Right atrium auricular region (tissue), 2 donors: Measurements from ENCODE around the gene KCNQ1. TPM values are rescaled to one million over a fixed set of nuclear protein-coding genes. Genes with fewer than 3 reads are reported as not detected.

ENCODE experiments used
- DNase-seq: peaks from one replicate; pipeline ENCODE4 v3.0.0-alpha.2; 2019; ENCODE audit warnings: low spot score
- H3K27ac ChIP-seq, 2 donors: fragments of 200-600 bp; sonication (generic); 1 replicate in 1 of 2; 2 replicates in 1 of 2; pipeline ENCODE4 v1.5.1; 2016 to 2019
- H3K27me3 ChIP-seq, 2 donors: fragments of 200-600 bp; sonication (generic); one replicate each; pipeline versions ENCODE4 v1.5.1 to v1.6.0; 2017 to 2019
- H3K36me3 ChIP-seq: fragments of 200-600 bp; sonication (generic); one replicate; pipeline ENCODE4 v1.5.1; 2016
- H3K4me1 ChIP-seq, 2 donors: fragments of 200-600 bp; sonication (generic); one replicate each; pipeline versions ENCODE4 v1.5.1 to v1.6.0; 2017 to 2019
- H3K4me3 ChIP-seq, 2 donors: fragments of 200-600 bp; sonication (generic); 1 replicate in 1 of 2; 2 replicates in 1 of 2; pipeline ENCODE4 v1.5.1; 2017 to 2019; ENCODE audit warnings: mild to moderate bottlenecking in 1 of 2, moderate library complexity in 1 of 2
- H3K9me3 ChIP-seq, 2 donors: fragments of 200-600 bp; sonication (generic); one replicate each; pipeline ENCODE4 v1.5.1; 2019
- CTCF ChIP-seq, 2 donors: fragments of 200-600 bp; sonication (generic); IDR thresholded peaks; one replicate each; pipeline ENCODE4 v1.5.1; 2019; ENCODE audit warnings: antibody characterized with exemption in 2 of 2
- total RNA-seq, 2 donors: library from RNA; depleted of rRNA; stranded (reverse); fragments of >200 nt; gene quantifications; one replicate each; pipeline ENCODE4 v1.1.0, GENCODE V29; 2016

The KCNQ1 gene
- total RNA-seq, 2 donors from 2014 or later = 12.7 to 25.1 TPM

DNA sequence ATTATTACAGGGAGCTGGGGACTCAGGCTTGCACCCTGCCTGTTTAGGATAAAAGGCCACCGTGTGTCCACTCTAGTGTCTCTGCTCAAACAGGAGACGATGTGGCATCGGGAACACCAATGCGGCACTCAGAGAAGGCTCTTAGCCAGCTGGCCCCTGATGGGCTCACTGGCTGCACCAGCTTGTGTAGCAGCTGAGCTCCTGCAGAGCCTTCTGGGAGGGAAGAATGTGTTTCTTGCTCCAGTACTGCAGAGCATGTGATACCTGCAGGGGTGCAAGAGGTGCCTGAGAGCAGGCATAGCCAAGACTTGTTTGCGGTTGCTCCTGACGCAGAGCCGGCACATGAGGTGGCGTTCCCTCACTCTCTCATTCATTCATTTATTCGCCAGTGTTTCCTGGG, 299.4 kb downstream of the KCNQ1 start:
- Histone ChIP-seq H3K9me3 (no peaks in the 10 kb centered on the region), H3K27me3 (no peaks in the 10 kb centered on the region), H3K27ac (no peak overlapping the region), H3K4me3 (no peak overlapping the region), H3K36me3 (no peaks in the 10 kb centered on the region), H3K4me1 (peaks cover 0 to 9% of the 10 kb centered on the region in 2 donors)
- no peak for TF ChIP-seq CTCF (IDR thresholded peaks at IDR 0.05)
- no peak for DNase-seq

- no peak overlapping the region for H3K4me3 ChIP-seq
- H3K36me3 ChIP-seq = no peaks in the 10 kb centered on the region
- peaks cover 0 to 9% of the 10 kb centered on the region in 2 donors for H3K4me1 ChIP-seq
- DNase-seq = no peak
- H3K27me3 ChIP-seq = no peaks in the 10 kb centered on the region
- no peaks in the 10 kb centered on the region for H3K9me3 ChIP-seq
- H3K27ac ChIP-seq = no peak overlapping the region
- no peak for TF ChIP-seq CTCF (IDR thresholded peaks at IDR 0.05)
These were observed 300.7 kb downstream of the KCNQ1 start for GRCh38 chr11:2745511-2745910.

- no peak for TF ChIP-seq CTCF (IDR thresholded peaks at IDR 0.05)
- no peaks in the 10 kb centered on the region for H3K36me3 ChIP-seq
- H3K4me1 ChIP-seq = peaks cover 0 to 2% of the 10 kb centered on the region in 2 donors
- H3K4me3 ChIP-seq = no peak overlapping the region
- H3K9me3 ChIP-seq = no peaks in the 10 kb centered on the region
- H3K27me3 ChIP-seq = no peaks in the 10 kb centered on the region
- no peak for DNase-seq
- H3K27ac ChIP-seq = no peak overlapping the region
These were observed 301.8 kb downstream of the KCNQ1 start for GRCh38 chr11:2746401-2747247.

- H3K9me3 ChIP-seq = no peaks in the 10 kb centered on the region
- H3K4me3 ChIP-seq = no peak overlapping the region
- DNase-seq = no peak
- H3K4me1 ChIP-seq = no peaks in the 10 kb centered on the region
- no peak overlapping the region for H3K27ac ChIP-seq
- H3K27me3 ChIP-seq = no peaks in the 10 kb centered on the region
- no peak for TF ChIP-seq CTCF (IDR thresholded peaks at IDR 0.05)
- no peaks in the 10 kb centered on the region for H3K36me3 ChIP-seq
These were observed 302.6 kb downstream of the KCNQ1 start for GRCh38 chr11:2747248-2748027.

- no peak for DNase-seq
- no peaks in the 10 kb centered on the region for H3K27me3 ChIP-seq
- H3K36me3 ChIP-seq = no peaks in the 10 kb centered on the region
- no peaks in the 10 kb centered on the region for H3K4me1 ChIP-seq
- no peak overlapping the region for H3K27ac ChIP-seq
- no peak for TF ChIP-seq CTCF (IDR thresholded peaks at IDR 0.05)
- no peak overlapping the region for H3K4me3 ChIP-seq
- no peaks in the 10 kb centered on the region for H3K9me3 ChIP-seq
These were observed 303.4 kb downstream of the KCNQ1 start for GRCh38 chr11:2748061-2748813.
